Posterior vena cava (tissue), 2 donors: ENCODE measurements around the gene SERPINB10. TPM values are rescaled to one million over a fixed set of nuclear protein-coding genes. Genes with fewer than 3 reads are reported as not detected.
"Not testable (repeated sequence)": the region's sequence is repeated elsewhere in the genome, so short reads cannot be mapped to it uniquely, and the experiment has no call there.

ENCODE experiments used
- DNase-seq: peaks from one replicate; pipeline ENCODE4 v3.0.0-alpha.2; 2020; ENCODE audit warnings: low spot score
- intact Hi-C, 2 donors: fragments of 100-400 bp; cut with DNase I; formaldehyde crosslinking; loops; one replicate each; pipeline versions ENCODE4 v1.14.1 to v1.14.2; 2022 to 2023
- total RNA-seq, 2 donors: library from RNA; stranded (reverse); fragmentation: NEBNext Ultra II Directional; extraction: Animal tissue kit (Norgen Biotek cat#: 25700); gene quantifications; one replicate each; pipeline ENCODE4 v1.2.1, GENCODE V29; 2021
- donor health status: DM: yes; HTN: yes; CAD: no.
- donor health status: DM: yes; HTN: yes; CAD: no.

The SERPINB10 gene
- total RNA-seq, 2 donors from 2014 or later: not detected

DNA sequence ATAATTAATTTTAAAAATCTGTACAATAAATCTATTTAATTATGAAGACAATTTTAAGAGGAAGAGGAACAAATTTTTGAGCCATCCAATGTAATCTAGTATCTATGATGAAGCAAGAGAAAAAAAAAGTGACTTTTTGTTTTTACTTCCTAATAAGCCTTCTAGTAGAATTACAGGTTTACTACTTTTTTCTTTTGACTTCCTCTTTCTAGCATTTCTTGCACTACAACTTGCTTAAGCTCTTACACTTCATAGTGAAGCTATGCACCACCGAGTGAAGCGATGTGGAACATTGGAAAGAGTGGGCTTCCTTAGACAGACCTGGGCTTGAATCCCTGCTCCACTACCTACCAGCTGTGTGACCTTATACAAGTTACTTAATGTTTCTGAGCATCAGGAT lies 18.1 kb upstream of the SERPINB10 start:
- DNase-seq: no peak
- intact Hi-C loops: no loop called here

DNA sequence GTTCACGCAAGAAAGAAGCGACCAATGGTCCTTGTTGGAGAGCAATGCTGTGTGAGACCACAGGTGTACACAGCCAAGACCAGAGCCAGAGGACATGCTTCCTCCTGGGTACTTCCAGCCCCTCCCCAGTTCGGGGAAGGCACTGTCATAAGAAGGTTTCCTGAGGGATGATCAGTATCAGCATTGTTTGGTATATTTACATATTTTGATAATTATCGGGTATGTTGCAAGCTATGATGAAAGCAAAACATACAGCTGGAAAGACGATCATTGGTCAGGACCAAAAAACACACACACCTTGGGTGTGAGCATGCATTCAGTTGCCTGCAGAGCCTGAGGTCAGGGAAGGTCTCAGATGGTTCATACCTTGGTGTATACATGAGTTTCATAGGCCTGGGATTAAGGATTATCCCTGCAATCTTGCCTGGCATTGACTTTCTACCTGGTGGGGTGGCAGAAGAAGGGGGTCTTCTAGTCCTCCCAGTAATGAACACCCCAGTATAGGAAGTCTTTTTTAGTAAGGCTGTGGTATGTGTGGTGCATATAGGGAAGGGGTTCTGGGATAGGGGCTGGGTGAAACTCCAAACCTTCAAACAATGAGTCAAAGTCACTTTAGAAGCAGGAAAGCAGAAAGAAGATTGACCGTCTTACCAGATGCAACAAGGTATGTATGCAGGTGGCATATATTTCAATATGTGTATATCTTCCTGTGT lies 17.4 kb upstream of the SERPINB10 start:
- intact Hi-C loops: no loop called here
- no peak for DNase-seq

DNA sequence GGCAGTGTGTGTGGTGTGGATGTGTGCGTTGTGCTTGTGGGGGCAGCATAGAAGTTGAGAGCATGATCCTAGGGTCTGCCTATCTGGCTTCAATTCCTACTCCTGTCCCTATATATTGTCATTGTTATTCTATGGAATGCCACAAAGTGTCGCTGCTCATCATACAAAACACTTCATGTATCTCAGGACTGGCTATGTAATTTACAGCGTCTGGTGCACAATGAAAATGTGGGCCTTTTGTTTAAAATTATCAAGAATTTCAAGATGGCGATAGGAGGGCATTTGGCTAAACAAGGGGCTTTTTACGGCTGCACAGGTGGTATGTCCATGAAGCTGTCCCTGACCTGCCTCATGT lies 16.8 kb upstream of the SERPINB10 start:
- no peak for DNase-seq
- intact Hi-C loops: no loop called here

DNA sequence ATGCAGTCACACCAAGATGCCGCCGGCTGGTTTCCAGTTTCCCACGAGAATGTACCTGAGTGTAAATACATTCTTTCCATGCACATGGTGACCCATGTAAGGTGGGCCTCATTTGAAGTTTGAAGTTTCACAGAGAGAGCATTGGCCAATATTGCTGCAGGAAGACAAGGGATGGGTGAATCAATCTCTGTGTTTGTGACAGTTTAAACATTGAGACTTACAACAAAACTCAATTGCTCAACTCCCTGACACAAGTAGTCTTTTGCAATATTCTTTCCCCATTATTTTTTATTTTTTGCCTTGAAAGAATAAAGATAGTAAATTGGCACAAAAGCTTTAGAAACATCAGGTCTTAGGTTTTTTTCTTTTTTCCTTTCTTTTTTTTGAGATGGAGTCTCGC lies 15.2 kb upstream of the SERPINB10 start:
- intact Hi-C loops: no loop called here
- DNase-seq: no peak

DNA sequence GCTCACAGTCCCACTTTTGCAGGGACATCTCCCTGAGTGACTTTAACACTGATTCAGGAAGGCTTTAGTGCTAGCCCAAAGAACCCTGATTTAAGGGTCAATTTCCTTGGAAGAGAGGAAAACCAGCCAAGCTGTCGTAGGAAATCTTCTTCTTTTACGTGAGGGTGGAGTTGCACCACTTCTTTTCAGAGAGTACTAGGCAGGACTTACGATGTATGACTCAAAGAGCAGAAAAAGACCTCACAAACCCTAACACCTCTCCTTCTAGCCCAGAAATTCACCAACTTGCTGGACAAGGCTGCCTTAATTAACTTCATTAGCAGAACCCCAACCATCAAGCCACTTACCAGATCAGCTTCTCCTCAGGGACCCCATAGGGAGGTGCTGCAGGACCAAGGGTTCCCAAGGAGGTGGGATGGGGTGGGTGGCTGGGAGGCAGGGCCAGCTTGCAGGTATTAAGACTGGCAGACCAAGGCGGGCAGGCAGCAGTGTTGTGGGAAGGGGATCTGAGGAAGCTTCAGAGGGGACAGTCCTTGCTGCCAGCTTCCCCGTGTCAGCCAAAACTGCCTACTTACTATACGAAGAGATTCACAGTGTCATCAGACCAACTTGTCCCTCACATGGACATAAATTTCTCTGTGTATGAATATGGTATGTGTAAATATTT lies 13.5 kb upstream of the SERPINB10 start:
- DNase-seq: no peak
- intact Hi-C loops: no loop called here

DNA sequence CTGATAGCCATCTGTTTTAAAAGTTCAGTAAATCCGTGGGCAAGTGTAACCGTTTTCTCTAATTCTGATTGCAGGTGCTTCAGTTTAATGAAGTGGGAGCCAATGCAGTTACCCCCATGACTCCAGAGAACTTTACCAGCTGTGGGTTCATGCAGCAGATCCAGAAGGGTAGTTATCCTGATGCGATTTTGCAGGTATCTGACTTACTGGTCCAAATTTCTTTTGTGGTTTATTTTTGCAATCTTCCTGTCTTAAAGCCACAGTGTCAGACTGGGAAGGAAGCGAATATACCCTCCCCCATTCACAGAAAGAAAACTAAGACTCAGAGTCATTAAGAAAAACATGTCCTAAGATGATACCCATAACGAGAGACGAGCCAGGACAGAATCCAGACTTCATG lies 12.6 kb upstream of the SERPINB10 start:
- no peak for DNase-seq
- intact Hi-C loops: no loop called here

DNA sequence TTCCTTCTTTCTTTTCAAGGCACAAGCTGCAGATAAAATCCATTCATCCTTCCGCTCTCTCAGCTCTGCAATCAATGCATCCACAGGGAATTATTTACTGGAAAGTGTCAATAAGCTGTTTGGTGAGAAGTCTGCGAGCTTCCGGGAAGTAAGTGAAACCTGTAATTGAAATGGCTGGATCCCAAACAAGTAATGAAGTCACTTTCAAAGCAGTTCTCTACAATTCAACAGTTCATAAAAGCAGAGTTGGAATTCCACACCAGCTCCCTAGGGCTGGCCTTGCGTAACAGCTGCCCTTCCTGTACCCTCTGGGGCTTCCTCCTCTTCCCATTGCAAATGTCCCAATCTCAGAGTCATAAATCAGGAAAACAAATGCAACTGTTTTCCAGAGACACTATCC lies 10.7 kb upstream of the SERPINB10 start:
- intact Hi-C loops: no loop called here
- DNase-seq: no peak

DNA sequence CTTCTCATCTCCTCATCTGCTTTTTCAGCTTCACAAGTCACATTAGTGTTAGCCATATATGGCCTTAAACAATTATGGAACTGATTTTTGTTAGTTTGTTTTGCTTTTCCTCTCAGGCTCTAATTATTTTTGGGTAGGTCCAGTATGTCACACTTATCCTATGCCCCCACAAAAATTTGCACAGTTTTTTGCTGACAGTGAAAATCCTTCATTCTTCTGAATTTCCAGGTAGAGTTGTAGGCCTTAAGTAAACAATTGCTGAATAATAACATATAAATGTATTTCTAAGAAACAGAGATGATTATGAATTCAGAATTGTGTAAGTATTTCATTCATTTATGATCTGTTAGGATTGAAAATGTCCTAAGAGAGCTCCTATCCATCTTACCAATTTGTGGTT lies 8.6 kb upstream of the SERPINB10 start:
- DNase-seq: no peak
- intact Hi-C loops: loop anchor here in 1 of 2 donors (2.0 kb wide), 1 partner anchor 60 kb away; no protein-coding TSS in a partner anchor

DNA sequence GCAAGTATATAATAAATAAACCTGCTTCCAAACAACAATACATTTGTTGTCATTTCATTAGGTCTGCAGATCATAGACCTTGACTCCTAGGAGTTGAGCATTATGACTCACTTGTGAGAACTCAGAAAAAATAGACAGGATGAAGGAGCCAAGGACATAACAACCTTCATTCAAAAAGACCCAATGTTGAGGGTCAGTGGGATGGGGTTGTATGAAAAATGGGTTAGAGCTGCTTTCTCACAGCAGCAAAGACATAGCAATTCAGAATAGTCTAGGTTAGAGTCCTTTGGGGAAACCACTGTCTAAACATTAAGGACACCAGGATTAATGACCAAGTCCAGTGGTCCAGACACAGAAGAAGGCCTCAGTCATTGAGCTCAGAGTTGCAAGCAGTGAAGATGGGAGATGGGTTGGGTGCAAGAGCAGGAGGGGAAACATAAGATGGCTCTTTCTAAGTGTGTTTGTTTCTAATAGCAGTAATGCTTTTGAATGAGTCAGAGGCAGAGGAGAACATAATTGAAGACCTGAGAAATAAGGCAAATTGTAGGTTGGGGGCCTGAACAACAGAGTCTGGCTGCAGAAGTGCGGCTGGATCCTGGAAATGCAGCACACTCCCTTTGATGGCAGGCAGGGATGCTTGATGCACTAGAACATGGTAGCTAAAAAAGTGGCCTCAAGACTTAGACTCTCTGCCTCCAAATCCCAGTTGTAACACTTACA lies 3.7 kb upstream of the SERPINB10 start:
- DNase-seq: no peak
- intact Hi-C loops: no loop called here

DNA sequence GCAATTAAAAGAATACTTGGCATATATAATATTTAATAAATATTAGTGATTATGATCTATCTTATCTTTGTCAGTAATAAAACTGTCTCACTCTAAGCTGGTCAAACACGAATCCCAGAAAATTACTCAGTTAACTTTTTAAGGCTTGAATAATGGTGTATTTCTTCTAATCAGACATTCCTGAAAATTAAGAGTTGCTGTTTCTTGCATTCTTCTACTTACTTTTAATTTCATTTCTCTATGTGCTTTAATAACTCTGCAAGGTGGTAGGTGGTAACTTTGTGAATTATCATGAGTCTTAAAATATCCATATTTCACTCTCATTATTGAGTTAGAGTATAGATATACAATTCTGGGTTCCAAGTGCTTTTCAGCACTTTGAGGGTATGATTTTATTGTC lies 3.1 kb upstream of the SERPINB10 start:
- no peak for DNase-seq
- intact Hi-C loops: no loop called here

DNA sequence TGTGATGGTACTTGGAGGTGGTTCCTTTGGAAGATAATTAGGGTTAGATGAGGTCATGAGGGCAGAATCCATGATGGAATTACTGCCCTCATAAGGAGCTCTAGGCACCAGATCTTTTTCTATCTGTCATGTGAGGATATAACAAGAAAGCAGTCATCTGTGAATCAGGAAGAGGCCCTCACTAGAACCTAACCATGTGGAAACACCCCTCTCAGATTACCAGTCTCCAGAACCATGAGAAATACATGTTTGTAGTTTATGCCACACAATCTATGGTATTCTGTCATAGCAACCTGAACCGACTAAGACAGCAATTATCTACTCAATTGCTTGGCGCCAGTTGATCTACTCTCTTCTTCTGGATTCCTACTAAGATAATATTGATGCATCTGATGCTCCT lies 2.4 kb upstream of the SERPINB10 start:
- no peak for DNase-seq
- intact Hi-C loops: no loop called here

DNA sequence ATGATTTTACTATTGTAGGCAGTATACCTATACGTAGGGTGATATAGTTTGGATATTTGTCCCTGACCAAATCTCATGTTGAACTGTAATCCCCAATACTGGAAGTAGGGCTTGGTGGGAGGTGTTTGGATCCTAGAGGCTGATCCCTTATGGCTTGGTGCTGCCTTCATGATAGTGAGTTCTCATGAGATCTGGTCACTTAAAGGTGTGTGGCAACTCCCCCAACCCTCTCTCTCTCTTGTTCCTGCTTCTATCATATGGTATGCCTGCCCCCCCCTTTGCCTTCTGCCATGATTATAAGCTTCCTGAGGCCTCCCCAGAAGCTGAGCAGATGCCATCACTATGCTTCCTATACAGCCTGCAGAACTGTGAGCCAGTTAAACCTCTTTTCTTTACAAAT lies 1.7 kb upstream of the SERPINB10 start:
- intact Hi-C loops: no loop called here
- no peak for DNase-seq

DNA sequence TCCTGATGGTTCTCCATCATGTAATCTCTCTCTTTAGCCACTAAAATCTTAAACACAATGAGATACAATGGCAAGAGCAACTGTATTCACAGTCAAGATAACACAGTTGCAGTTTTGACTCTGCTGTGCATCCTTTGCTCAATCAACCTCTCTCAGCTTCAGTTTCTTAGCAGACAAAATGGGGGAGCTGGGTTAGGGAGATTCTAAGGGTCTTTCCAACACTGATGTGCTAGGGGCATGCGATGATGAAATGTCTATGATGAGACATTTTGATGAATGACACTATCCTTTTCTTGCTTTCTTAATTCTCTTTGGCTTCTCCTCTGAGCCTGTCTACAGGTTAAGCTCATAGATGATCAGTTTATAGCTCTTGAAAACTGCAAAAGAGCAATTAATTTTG lies 1.1 kb downstream of the SERPINB10 start:
- DNase-seq: no peak
- intact Hi-C loops: no loop called here

DNA sequence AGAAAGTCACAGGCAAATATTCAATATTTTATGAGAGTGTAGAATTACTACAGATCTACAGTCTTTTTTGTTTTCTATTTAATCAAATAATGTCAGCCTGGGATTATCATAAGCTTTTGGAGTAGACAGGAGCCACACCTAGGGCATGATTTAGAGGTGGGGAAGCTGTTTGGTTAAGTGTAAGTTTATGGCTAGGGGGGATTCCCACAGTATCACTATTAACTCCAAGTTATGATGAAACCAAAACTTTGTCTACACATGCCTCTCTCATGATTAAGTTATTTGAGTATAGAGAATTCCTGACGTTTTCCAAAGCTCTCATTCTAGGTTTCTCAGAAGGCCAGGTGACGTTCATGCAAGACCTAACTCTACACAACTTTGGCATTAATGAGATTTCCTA lies 2.1 kb downstream of the SERPINB10 start:
- DNase-seq: no peak
- intact Hi-C loops: no loop called here

DNA sequence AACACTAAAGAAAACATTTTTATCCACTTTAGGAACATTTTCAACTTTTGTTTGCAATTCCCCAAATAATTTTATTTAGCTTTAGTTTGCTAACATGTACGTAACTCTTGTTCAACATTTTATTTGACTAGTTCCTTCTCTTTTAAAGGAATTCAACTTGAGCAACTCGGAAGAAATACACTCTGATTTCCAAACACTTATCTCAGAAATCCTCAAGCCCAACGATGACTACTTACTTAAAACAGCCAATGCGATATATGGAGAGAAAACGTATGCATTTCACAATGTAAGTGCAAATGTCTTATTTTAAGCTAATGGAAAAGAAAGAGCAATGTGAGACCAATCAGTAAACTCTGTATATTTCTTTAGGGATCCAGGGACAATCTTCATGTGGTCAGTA lies 10.1 kb downstream of the SERPINB10 start:
- intact Hi-C loops: no loop called here
- DNase-seq: no peak

DNA sequence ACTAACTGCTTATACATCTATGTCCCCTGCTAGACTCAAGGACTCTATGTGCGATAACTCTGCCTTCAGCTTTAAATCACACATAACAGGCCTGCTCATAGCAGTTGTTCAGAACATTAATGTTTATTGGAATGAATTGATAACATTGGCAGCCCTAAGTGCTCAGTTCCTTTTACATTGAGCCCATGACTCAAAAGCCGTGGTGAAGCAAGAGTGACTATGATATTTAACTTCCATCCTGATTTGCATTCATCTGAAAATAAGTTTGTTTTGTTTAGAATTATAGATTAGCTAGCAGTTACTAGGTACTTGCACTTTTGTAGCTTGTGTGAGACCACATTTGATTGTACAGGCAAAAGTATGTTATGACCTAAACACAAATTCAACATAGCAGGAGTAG lies 14.3 kb downstream of the SERPINB10 start:
- intact Hi-C loops: no loop called here
- DNase-seq: no peak

DNA sequence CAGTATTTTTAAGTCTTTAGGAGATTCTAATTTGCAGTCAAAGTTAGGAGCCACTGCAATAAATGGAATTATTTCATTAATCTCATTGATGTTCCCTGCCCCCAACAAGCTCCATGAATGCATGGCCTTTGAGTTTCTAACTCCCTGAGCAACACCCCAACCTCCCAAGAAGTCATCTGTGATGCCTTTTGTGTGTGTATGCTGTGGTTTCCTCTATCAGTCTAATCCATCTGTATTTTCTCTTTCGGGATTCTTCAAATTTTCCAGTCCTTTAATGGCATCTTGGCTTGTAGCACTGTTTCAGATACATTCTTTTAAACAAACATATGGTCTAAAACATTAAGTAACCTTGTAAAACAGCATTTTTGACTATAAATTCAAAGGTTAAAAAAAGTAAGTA lies 16.8 kb downstream of the SERPINB10 start:
- intact Hi-C loops: no loop called here
- DNase-seq: no peak

DNA sequence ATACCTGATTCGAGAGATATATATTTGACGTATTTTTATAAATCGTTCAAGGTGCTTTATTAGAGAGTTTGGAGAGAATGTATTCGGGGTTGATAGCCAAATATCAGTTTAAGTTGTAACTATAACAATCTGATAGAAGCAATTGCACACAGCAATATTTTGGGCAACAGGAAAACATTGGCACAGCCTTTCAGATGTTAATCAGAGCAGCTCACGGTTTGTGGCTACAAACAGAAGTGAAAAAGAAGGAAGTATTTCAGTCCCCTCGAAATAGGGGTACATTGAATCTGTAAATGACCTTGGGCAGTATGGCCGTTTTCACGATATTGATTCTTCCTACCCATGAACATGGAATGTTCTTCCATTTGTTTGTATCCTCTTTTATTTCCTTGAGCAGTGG lies 20.6 kb downstream of the SERPINB10 start:
- DNase-seq: no peak
- intact Hi-C loops: no loop called here

DNA sequence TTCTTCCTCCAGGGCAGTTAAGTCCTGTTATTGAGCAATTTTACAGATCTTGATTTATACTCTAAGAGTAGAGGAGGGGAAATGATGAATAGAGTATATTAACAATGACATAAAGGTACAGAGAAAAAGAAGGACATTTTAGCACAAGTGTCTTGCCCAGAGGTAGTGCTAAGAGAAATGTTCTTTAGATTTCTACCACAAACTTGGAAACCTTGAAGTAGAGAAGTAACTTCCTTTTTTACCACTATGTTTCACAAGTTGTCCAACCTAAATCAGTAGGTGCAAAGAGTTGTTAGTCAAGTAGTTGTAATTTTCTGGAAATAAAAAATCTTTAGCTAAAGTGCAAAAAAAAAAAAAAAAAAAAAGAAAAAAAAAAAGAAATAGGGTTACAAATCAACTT lies 21.6 kb downstream of the SERPINB10 start:
- intact Hi-C loops, DNase-seq: not testable (repeated sequence)

DNA sequence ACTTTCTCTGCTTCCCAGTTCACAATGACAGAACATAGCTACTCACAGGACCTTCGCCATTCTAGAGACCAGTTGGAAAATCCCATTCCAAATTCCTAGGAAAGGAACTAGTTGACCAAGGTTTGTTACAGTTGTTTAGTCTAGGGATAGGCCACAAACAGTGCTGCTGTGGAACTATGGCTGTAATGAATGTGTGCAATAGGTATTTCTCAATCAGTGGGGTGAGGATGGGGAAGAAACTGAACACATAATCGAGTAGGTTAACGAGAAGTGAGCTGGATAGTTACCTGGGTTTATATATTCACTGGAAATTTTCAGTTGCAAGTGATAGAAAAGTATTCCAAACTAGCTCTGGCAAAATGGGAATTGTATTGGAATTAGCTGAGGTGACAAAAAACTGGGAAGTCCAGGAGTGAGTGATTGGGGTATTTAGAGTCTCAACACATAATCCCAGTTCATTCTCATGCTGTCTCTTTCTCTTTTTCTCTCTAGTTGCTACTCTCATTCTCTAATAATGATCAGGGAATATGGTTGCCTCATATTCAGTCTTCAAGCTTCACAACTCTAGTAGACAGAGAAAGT lies 23.1 kb downstream of the SERPINB10 start:
- intact Hi-C loops: no loop called here
- no peak for DNase-seq
